PFSK-1 (cell line): Measurements from ENCODE around the gene FLOT1.

Source experiments
- FOXP2 ChIP-seq: optimal IDR thresholded peaks from 2 replicates; pipeline ENCODE3; 2011; ENCODE audit warnings: borderline replicate concordance, control low read depth, inconsistent platforms; ENCODE audit not compliant: insufficient read depth; ENCODE audit errors: extremely low read length, extremely low read depth
- POLR2AphosphoS5 ChIP-seq: IDR thresholded peaks from 2 replicates; pipeline ENCODE4 v1.6.1; 2012; ENCODE audit warnings: low read depth, mild to moderate bottlenecking, control low read depth, low read length, moderate library complexity
- SIN3A ChIP-seq: IDR thresholded peaks from 2 replicates; pipeline ENCODE4 v1.6.1; 2012; ENCODE audit warnings: mild to moderate bottlenecking, low read length, moderate library complexity, borderline replicate concordance; ENCODE audit not compliant: insufficient read depth
- TAF1 ChIP-seq: IDR thresholded peaks from 2 replicates; pipeline ENCODE4 v1.6.1; 2012; ENCODE audit warnings: low read length, control low read depth, borderline replicate concordance; ENCODE audit not compliant: insufficient read depth
- TF ChIP-seq, protein P1 (sequence below), 2 experiments: IDR thresholded peaks; 2 replicates each; pipeline versions ENCODE4 v1.6.1 to v1.8.0; 2011 to 2012; ENCODE audit warnings: low read depth in 2 of 2, low read length in 2 of 2, control low read depth in 1 of 2, inconsistent platforms in 1 of 2, mild to moderate bottlenecking in 1 of 2, moderate library complexity in 1 of 2; ENCODE audit not compliant: insufficient read depth in 1 of 2

FLOT1 gene

DNA sequence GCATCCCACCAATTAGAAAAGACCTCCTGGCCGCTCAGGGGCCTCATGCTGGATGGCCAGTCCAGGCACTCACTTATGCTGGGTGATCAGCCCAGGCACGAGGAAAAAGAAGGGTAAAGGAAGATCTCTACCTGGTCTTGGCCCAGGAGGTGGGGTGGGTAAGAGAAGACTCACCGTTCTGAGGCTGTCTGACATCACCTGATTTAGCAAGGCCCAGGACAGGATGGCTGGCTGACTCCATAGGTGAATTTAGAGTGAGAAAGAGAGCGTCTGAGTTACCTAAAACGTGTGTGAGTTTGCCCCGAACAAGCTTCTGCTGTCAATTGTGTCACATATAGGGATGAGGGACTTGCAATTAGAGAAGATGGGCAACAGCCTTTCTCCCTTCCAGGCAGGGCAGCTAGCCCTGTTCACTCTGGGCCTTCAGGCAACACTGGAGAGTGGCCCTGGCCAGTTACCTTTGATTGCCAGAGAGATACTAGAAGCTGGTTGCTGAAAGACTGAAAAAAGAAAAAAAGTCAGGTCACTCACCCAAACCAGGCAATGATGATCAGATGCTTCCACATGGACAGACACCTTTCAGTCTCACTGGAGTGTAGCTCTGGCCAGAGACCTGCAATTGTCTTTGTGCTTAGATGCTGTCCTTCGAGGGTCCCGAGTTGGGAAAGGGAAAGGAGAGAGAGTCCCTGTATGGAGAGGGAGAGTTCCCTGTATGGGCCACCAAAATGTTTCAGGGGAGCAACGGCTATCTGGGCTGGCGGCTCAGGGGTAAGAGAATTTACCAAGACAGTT is 37.6 kb upstream of the FLOT1 start:
- TF ChIP-seq SIN3A = no peak
- no peak for TF ChIP-seq TAF1
- TF ChIP-seq, protein P1, sequence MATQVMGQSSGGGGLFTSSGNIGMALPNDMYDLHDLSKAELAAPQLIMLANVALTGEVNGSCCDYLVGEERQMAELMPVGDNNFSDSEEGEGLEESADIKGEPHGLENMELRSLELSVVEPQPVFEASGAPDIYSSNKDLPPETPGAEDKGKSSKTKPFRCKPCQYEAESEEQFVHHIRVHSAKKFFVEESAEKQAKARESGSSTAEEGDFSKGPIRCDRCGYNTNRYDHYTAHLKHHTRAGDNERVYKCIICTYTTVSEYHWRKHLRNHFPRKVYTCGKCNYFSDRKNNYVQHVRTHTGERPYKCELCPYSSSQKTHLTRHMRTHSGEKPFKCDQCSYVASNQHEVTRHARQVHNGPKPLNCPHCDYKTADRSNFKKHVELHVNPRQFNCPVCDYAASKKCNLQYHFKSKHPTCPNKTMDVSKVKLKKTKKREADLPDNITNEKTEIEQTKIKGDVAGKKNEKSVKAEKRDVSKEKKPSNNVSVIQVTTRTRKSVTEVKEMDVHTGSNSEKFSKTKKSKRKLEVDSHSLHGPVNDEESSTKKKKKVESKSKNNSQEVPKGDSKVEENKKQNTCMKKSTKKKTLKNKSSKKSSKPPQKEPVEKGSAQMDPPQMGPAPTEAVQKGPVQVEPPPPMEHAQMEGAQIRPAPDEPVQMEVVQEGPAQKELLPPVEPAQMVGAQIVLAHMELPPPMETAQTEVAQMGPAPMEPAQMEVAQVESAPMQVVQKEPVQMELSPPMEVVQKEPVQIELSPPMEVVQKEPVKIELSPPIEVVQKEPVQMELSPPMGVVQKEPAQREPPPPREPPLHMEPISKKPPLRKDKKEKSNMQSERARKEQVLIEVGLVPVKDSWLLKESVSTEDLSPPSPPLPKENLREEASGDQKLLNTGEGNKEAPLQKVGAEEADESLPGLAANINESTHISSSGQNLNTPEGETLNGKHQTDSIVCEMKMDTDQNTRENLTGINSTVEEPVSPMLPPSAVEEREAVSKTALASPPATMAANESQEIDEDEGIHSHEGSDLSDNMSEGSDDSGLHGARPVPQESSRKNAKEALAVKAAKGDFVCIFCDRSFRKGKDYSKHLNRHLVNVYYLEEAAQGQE (IDR thresholded peaks at IDR 0.05; ENCODE audit: insufficient read depth in 1 of 2, low read depth in 2 of 2, low read length in 2 of 2) = no peak
- no peak for TF ChIP-seq POLR2AphosphoS5
- no peak for TF ChIP-seq FOXP2

DNA sequence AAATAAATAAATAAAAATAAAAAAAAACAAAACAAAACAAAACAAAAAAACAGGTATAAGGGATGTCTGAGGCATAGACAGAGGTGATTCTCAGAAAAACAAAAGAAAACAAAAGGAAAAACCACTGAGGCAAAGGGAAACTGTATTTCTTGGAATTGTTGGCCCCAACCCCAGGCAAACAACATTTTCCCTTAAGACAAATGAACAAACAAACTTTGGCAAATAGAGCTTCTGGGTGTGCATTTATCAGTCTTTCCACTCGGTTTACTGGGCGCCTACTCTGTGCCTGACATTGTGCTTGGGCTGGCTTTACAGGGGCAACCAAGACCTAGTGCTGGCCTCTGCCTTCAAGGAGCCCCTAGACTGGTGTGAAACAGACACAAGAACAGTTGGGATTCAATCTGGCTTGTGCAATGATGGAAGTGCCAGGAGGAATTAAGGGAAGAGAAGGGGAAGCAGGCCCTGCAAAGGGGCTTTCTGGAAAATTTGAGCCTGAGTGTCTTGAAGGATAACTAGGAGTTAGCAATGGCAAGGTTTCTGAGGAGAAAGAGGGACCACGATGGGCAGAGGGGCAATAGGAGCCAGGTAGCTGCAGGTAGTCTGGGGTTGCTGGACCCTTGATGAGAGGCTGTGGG is 35.6 kb upstream of the FLOT1 start:
- TF ChIP-seq, protein P1 (IDR thresholded peaks at IDR 0.05; ENCODE audit: insufficient read depth in 1 of 2, low read depth in 2 of 2, low read length in 2 of 2) = no peak
- TF ChIP-seq TAF1 (no peak), FOXP2 (no peak), POLR2AphosphoS5 (no peak), SIN3A (no peak)

DNA sequence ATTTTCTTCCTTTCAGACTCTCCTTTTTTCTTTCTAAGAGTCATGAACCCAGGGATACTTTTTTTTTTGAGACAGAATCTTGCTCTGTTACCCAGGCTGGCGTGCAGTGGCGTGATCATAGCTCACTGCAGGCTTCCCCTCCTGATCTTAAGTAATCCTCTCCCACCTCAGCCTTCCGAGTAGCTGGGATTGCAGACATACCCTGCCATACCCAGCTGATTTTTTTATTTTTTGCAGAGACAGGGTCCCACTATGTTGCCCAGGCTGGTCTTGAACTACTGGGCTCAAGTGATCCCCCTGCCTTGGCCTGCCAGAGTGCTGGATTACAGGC is 34.6 kb upstream of the FLOT1 start:
- TF ChIP-seq TAF1 = no peak
- TF ChIP-seq SIN3A = no peak
- TF ChIP-seq, protein P1 (IDR thresholded peaks at IDR 0.05; ENCODE audit: insufficient read depth in 1 of 2, low read depth in 2 of 2, low read length in 2 of 2) = no peak
- TF ChIP-seq FOXP2 = no peak
- no peak for TF ChIP-seq POLR2AphosphoS5

DNA sequence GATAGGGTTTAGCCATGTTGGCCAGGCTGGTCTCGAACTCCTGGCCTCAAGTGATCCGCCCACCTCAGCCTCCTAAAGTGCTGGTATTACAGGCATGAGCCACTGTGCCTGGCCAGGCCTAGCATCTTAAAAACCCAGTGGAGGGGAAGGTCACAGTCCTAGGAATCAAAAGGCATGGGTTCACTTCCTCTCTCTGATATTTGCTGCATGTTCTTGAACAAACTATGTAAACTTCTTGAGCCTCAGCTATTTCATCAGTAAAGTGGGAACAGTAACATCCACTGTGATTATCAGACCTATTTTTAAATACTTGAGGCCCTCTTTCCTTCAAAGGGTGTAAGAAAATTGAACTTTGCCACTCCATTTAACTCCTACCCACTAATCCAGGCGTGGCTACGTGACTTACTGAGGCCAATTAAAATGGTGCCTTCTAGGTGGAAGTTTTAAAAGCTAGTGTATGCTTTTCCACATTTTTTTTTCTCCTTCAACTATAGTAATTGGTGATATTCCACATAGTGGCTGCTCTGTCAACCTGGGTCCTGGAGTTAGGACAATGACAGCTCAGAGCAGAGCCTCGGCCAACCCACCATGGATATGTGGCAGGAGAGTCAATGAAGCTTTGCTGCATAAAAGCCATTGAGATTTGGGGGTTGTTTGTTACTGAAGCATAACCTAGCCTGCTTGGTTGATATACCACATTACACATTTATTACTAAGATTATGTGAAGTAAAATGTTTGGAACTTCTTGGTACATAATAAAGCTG is 34.1 kb upstream of the FLOT1 start:
- TF ChIP-seq TAF1 = no peak
- TF ChIP-seq, protein P1 (IDR thresholded peaks at IDR 0.05; ENCODE audit: insufficient read depth in 1 of 2, low read depth in 2 of 2, low read length in 2 of 2) = no peak
- TF ChIP-seq FOXP2 = no peak
- TF ChIP-seq POLR2AphosphoS5 = no peak
- no peak for TF ChIP-seq SIN3A
